Activated CD4-positive, alpha-beta memory T cell treated with anti-CD3 and anti-CD28 coated beads for 36 hours (primary cell): ENCODE data around the gene WDR27. TPM values are rescaled to one million over a fixed set of nuclear protein-coding genes. Genes with fewer than 3 reads are reported as not detected.

Experiments used
- CTCF ChIA-PET: fragments of 350-600 bp; sonication (Branson Sonifier 250); formaldehyde crosslinking; loops from one replicate; lab custom pipeline; 2021; ENCODE audit warnings: antibody characterized with exemption, inconsistent platforms; lab: Charles Lee
- POLR2A ChIA-PET: fragments of 350-600 bp; sonication (Branson Sonifier 250); formaldehyde crosslinking; loops from one replicate; lab custom pipeline; 2021; ENCODE audit warnings: antibody characterized with exemption; lab: Charles Lee
- DNase-seq: peaks from one replicate; pipeline ENCODE4 v3.0.0-alpha.2; 2020
- H3K27ac Mint-ChIP-seq: one replicate; pipeline ENCODE4 v1.8.0; 2021; ENCODE audit warnings: mixed read lengths
- H3K27me3 Mint-ChIP-seq: one replicate; pipeline ENCODE4 v1.8.0; 2021; ENCODE audit warnings: mixed read lengths
- H3K36me3 Mint-ChIP-seq: one replicate; pipeline ENCODE4 v1.8.0; 2021; ENCODE audit warnings: mixed read lengths
- H3K4me1 Mint-ChIP-seq: one replicate; pipeline ENCODE4 v1.8.0; 2021; ENCODE audit warnings: low read depth, mixed read lengths
- H3K4me3 Mint-ChIP-seq: one replicate; pipeline ENCODE4 v1.8.0; 2021; ENCODE audit warnings: mild to moderate bottlenecking, mixed read lengths
- H3K9me3 Mint-ChIP-seq: one replicate; pipeline ENCODE4 v1.8.0; 2021; ENCODE audit warnings: mixed read lengths
- intact Hi-C: fragments of 100-400 bp; cut with micrococcal nuclease; formaldehyde crosslinking; loops from one replicate; pipeline ENCODE4 v1.15.1; 2023
- total RNA-seq, 2 experiments: library from RNA; stranded (reverse); gene quantifications; one replicate each; pipeline ENCODE4 v1.2.3, GENCODE V29; 2021

Gene WDR27
- total RNA-seq, 2 experiments from 2014 or later, result 39.7 to 41.6 TPM

- H3K9me3 Mint-ChIP-seq, result no peaks in the 10 kb centered on the region
- ChIA-PET POLR2A (interaction anchor here (0.8 to 1.8 kb wide), 5 partner anchors 11 to 30 kb away, joined by 3 to 20 read pairs (median 3); partner anchors contain the start of genes C6orf120, DYNLT2, ERMARD and WDR27), CTCF (interaction anchor here (0.9 to 1.3 kb wide), 2 partner anchors 23 to 65 kb away, joined by 3 to 6 read pairs; no protein-coding TSS in a partner anchor)
- no peaks in the 10 kb centered on the region for H3K27me3 Mint-ChIP-seq
- intact Hi-C loops, result loop anchor here (10.0 kb wide), 1 partner anchor 510 kb away; no protein-coding TSS in a partner anchor
- H3K36me3 Mint-ChIP-seq, result peaks cover 10% of the 10 kb centered on the region
- peak within 1 kb of the TSS; percentile 98 for H3K4me3 Mint-ChIP-seq
- H3K27ac Mint-ChIP-seq, result peak within 1 kb of the TSS; percentile 100
- DNase-seq, result peak; percentile 71
- peaks cover 35% of the 10 kb centered on the region for H3K4me1 Mint-ChIP-seq
Observed at GRCh38 chr6:169724494-169725124, 22.8 kb upstream of the WDR27 start, which contains the start of gene PHF10. TSS of gene PHF10 (minus strand) at chr6:169724500. CDS start at chr6:169723931, 569 bp downstream.

- Mint-ChIP-seq H3K27me3 (no peaks in the 10 kb centered on the region), H3K36me3 (peaks cover 10% of the 10 kb centered on the region), H3K27ac (peak overlapping the region; percentile 62), H3K4me3 (peak overlapping the region; percentile 69), H3K9me3 (no peaks in the 10 kb centered on the region), H3K4me1 (peaks cover 40% of the 10 kb centered on the region)
- ChIA-PET CTCF (no interaction called here), POLR2A (interaction anchor here (1.3 to 2.6 kb wide), 4 partner anchors 22 to 27 kb away, joined by 7 to 49 read pairs (median 15); partner anchors contain the start of genes C6orf120, DYNLT2, ERMARD and WDR27)
- intact Hi-C loops, result loop anchor here (1.0 to 10.0 kb wide), 3 partner anchors 27 to 830 kb away; partner anchors contain the start of genes DYNLT2, ERMARD and TBP
- DNase-seq, result peak; percentile 35
Observed at GRCh38 chr6:169723991-169724493, 22.2 kb upstream of the WDR27 start.

- H3K4me1 Mint-ChIP-seq, result peaks cover 42% of the 10 kb centered on the region
- peak; percentile 76 for DNase-seq
- H3K36me3 Mint-ChIP-seq, result peaks cover 10% of the 10 kb centered on the region
- no peaks in the 10 kb centered on the region for H3K9me3 Mint-ChIP-seq
- POLR2A ChIA-PET, result interaction anchor here (1.3 to 2.6 kb wide), 2 partner anchors 21 to 28 kb away, joined by 7 to 49 read pairs; partner anchors contain the start of genes C6orf120, DYNLT2, ERMARD and WDR27
- CTCF ChIA-PET, result interaction anchor here (1.8 kb wide), 1 partner anchor 20 kb away, joined by 7 read pairs; no protein-coding TSS in a partner anchor
- no peaks in the 10 kb centered on the region for H3K27me3 Mint-ChIP-seq
- H3K4me3 Mint-ChIP-seq, result peak overlapping the region; percentile 98
- peak overlapping the region; percentile 100 for H3K27ac Mint-ChIP-seq
- intact Hi-C loops, result loop anchor here (1.0 to 10.0 kb wide), 3 partner anchors 28 to 831 kb away; partner anchors contain the start of genes DYNLT2, ERMARD and TBP
Observed at GRCh38 chr6:169723200-169723909, 21.5 kb upstream of the WDR27 start.

GRCh38 chr6:169722362-169723199, 20.8 kb upstream of the WDR27 start:
- DNase-seq, result peak; percentile 68
- H3K27me3 Mint-ChIP-seq, result no peaks in the 10 kb centered on the region
- intact Hi-C loops, result loop anchor here (1.0 to 10.0 kb wide), 5 partner anchors 13 to 832 kb away; partner anchors contain the start of genes C6orf120, DYNLT2, ERMARD and TBP
- peaks cover 10% of the 10 kb centered on the region for H3K36me3 Mint-ChIP-seq
- ChIA-PET CTCF (interaction anchor here (1.1 to 1.8 kb wide), 3 partner anchors 12 to 21 kb away, joined by 4 to 7 read pairs (median 4); partner anchors contain the start of genes C6orf120 and WDR27), POLR2A (interaction anchor here (1.0 to 2.6 kb wide), 4 partner anchors 11 to 29 kb away, joined by 3 to 49 read pairs (median 8); partner anchors contain the start of genes C6orf120, DYNLT2, ERMARD and WDR27)
- peaks cover 38% of the 10 kb centered on the region for H3K4me1 Mint-ChIP-seq
- H3K9me3 Mint-ChIP-seq, result no peaks in the 10 kb centered on the region
- H3K27ac Mint-ChIP-seq, result peak overlapping the region; percentile 100
- peak overlapping the region; percentile 98 for H3K4me3 Mint-ChIP-seq

- peaks cover 24% of the 10 kb centered on the region for H3K36me3 Mint-ChIP-seq
- H3K27ac Mint-ChIP-seq, result peak overlapping the region; percentile 46
Observed at GRCh38 chr6:169720207-169720855, 18.5 kb upstream of the WDR27 start.

GRCh38 chr6:169719117-169719516, 17.3 kb upstream of the WDR27 start:
- H3K4me1 Mint-ChIP-seq, result peaks cover 31% of the 10 kb centered on the region
- no peak for DNase-seq
- no peak overlapping the region for H3K27ac Mint-ChIP-seq
- H3K36me3 Mint-ChIP-seq, result peaks cover 33% of the 10 kb centered on the region
- intact Hi-C loops, result no loop called here
- H3K4me3 Mint-ChIP-seq, result no peak overlapping the region
- H3K27me3 Mint-ChIP-seq, result no peaks in the 10 kb centered on the region
- no peaks in the 10 kb centered on the region for H3K9me3 Mint-ChIP-seq
- ChIA-PET CTCF (interaction anchor here (1.6 to 1.7 kb wide), 2 partner anchors 16 to 71 kb away, joined by 3 to 6 read pairs; no protein-coding TSS in a partner anchor), POLR2A (interaction anchor here (3.0 kb wide), 1 partner anchor 17 kb away, joined by 14 read pairs; the partner anchor contains the start of genes C6orf120 and WDR27)

More at GRCh38 chr6:169720207-169720855, 18.5 kb upstream of the WDR27 start:
- ChIA-PET POLR2A (interaction anchor here (2.3 to 3.0 kb wide), 2 partner anchors 18 to 32 kb away, joined by 8 to 14 read pairs; partner anchors contain the start of genes C6orf120, DYNLT2, ERMARD and WDR27), CTCF (interaction anchor here (0.6 to 1.7 kb wide), 2 partner anchors 17 to 272 kb away, joined by 4 to 6 read pairs; no protein-coding TSS in a partner anchor)
- DNase-seq, result no peak
- intact Hi-C loops, result loop anchor here (10.0 kb wide), 1 partner anchor 506 kb away; no protein-coding TSS in a partner anchor
- H3K4me3 Mint-ChIP-seq, result no peak overlapping the region
- H3K9me3 Mint-ChIP-seq, result no peaks in the 10 kb centered on the region
- H3K27me3 Mint-ChIP-seq, result no peaks in the 10 kb centered on the region
- H3K4me1 Mint-ChIP-seq, result peaks cover 32% of the 10 kb centered on the region

GRCh38 chr6:169714595-169714994, 12.8 kb upstream of the WDR27 start:
- Mint-ChIP-seq H3K27me3 (no peaks in the 10 kb centered on the region), H3K27ac (no peak overlapping the region), H3K36me3 (peaks cover 44% of the 10 kb centered on the region), H3K9me3 (no peaks in the 10 kb centered on the region), H3K4me1 (peaks cover 17% of the 10 kb centered on the region), H3K4me3 (no peak overlapping the region)
- CTCF ChIA-PET, result no interaction called here
- intact Hi-C loops, result no loop called here
- no peak for DNase-seq
- POLR2A ChIA-PET, result no interaction called here

- DNase-seq, result no peak
- Mint-ChIP-seq H3K4me3 (no peak overlapping the region), H3K9me3 (no peaks in the 10 kb centered on the region), H3K36me3 (peaks cover 44% of the 10 kb centered on the region), H3K4me1 (peaks cover 17% of the 10 kb centered on the region), H3K27me3 (no peaks in the 10 kb centered on the region), H3K27ac (peak overlapping the region; percentile 8)
- CTCF ChIA-PET, result no interaction called here
- POLR2A ChIA-PET, result interaction anchor here (1.0 kb wide), 1 partner anchor 12 kb away, joined by 3 read pairs; the partner anchor contains the start of genes C6orf120 and WDR27
- intact Hi-C loops, result no loop called here
Observed at GRCh38 chr6:169714178-169714577, 12.3 kb upstream of the WDR27 start.

- no peak overlapping the region for H3K4me3 Mint-ChIP-seq
- H3K27me3 Mint-ChIP-seq, result no peaks in the 10 kb centered on the region
- H3K9me3 Mint-ChIP-seq, result no peaks in the 10 kb centered on the region
- CTCF ChIA-PET, result interaction anchor here (1.0 kb wide), 1 partner anchor 12 kb away, joined by 4 read pairs; no protein-coding TSS in a partner anchor
- peak overlapping the region; percentile 61 for H3K27ac Mint-ChIP-seq
- H3K36me3 Mint-ChIP-seq, result peaks cover 42% of the 10 kb centered on the region
- intact Hi-C loops, result no loop called here
- POLR2A ChIA-PET, result no interaction called here
- DNase-seq, result no peak
- peaks cover 36% of the 10 kb centered on the region for H3K4me1 Mint-ChIP-seq
Observed at GRCh38 chr6:169710009-169710408, 8.2 kb upstream of the WDR27 start.

- Mint-ChIP-seq H3K36me3 (peaks cover 39% of the 10 kb centered on the region), H3K27ac (peak overlapping the region; percentile 49), H3K9me3 (no peaks in the 10 kb centered on the region), H3K4me1 (peaks cover 38% of the 10 kb centered on the region), H3K27me3 (no peaks in the 10 kb centered on the region), H3K4me3 (no peak overlapping the region)
- intact Hi-C loops, result loop anchor here (1.0 to 10.0 kb wide), 2 partner anchors 13 to 814 kb away; no protein-coding TSS in a partner anchor
- POLR2A ChIA-PET, result no interaction called here
- CTCF ChIA-PET, result no interaction called here
- no peak for DNase-seq
Observed at GRCh38 chr6:169709293-169709692, 7.5 kb upstream of the WDR27 start.
